ENCODE data around the gene COL1A1. TPM values are rescaled to one million over a fixed set of nuclear protein-coding genes. Genes with fewer than 3 reads are reported as not detected.

COL1A1 gene
- total and polyA plus RNA-seq, 2 of the 13 experiments (the other 11 are each of a cell fraction or from before 2014, with no cell fraction given) = 0.05 TPM; not detected in 1

- no peak for TF ChIP-seq ZNF839 (CRISPR knock-in tag; IDR thresholded peaks at IDR 0.05; ENCODE audit: borderline replicate concordance)
- no peak for TF ChIP-seq KDM6A (CRISPR knock-in tag; IDR thresholded peaks at IDR 0.05; ENCODE audit: low read depth)
- peak; percentile 73 for TF ChIP-seq CREB3 (CRISPR knock-in tag; IDR thresholded peaks at IDR 0.05)
- no peak for TF ChIP-seq ZNF549 (CRISPR knock-in tag; IDR thresholded peaks at IDR 0.05)
- TF ChIP-seq ZNF556 (CRISPR knock-in tag; IDR thresholded peaks at IDR 0.05; ENCODE audit: borderline replicate concordance) = peak; percentile 39; the same call in 1 of the 2 replicates
- peak; percentile 64; the same call in 1 of the 2 replicates for TF ChIP-seq PRMT3 (CRISPR knock-in tag; IDR thresholded peaks at IDR 0.05; ENCODE audit: borderline replicate concordance, low read depth)
- TF ChIP-seq HNRNPL (IDR thresholded peaks at IDR 0.05; ENCODE audit: low read depth, low read length) = peak; percentile 23; the same call in 1 of the 2 replicates
- no peak for TF ChIP-seq PHB2 (IDR thresholded peaks at IDR 0.05; ENCODE audit: partially characterized antibody)
- no peak for TF ChIP-seq ZNF205 (CRISPR knock-in tag; IDR thresholded peaks at IDR 0.05)
- TF ChIP-seq, protein P1, sequence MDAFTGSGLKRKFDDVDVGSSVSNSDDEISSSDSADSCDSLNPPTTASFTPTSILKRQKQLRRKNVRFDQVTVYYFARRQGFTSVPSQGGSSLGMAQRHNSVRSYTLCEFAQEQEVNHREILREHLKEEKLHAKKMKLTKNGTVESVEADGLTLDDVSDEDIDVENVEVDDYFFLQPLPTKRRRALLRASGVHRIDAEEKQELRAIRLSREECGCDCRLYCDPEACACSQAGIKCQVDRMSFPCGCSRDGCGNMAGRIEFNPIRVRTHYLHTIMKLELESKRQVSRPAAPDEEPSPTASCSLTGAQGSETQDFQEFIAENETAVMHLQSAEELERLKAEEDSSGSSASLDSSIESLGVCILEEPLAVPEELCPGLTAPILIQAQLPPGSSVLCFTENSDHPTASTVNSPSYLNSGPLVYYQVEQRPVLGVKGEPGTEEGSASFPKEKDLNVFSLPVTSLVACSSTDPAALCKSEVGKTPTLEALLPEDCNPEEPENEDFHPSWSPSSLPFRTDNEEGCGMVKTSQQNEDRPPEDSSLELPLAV (CRISPR knock-in tag; conservative IDR thresholded peaks at IDR 0.05; ENCODE audit: low read depth) = no peak
- peak; percentile 78 for TF ChIP-seq RNF2 (conservative IDR thresholded peaks at IDR 0.05; ENCODE audit: low read depth)
- no peak for TF ChIP-seq ARID2 (CRISPR knock-in tag; IDR thresholded peaks at IDR 0.05; ENCODE audit: borderline replicate concordance)
- 0 out of 2 replicates have a peak, but pooled peaks have one; percentile 57 for TF ChIP-seq ZNF451 (CRISPR knock-in tag; IDR thresholded peaks at IDR 0.05)
- no peak; the same call in 1 of the 2 replicates for TF ChIP-seq SOX5 (CRISPR knock-in tag; IDR thresholded peaks at IDR 0.05; ENCODE audit: borderline replicate concordance)
- TF ChIP-seq MAFG (CRISPR knock-in tag; IDR thresholded peaks at IDR 0.05) = no peak
- TF ChIP-seq, protein P2, sequence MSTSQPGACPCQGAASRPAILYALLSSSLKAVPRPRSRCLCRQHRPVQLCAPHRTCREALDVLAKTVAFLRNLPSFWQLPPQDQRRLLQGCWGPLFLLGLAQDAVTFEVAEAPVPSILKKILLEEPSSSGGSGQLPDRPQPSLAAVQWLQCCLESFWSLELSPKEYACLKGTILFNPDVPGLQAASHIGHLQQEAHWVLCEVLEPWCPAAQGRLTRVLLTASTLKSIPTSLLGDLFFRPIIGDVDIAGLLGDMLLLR (CRISPR knock-in tag; IDR thresholded peaks at IDR 0.05) = peak; percentile 79
- no peak for TF ChIP-seq ZNF503 (CRISPR knock-in tag; IDR thresholded peaks at IDR 0.05)
- TF ChIP-seq NAIF1 (CRISPR knock-in tag; IDR thresholded peaks at IDR 0.05; ENCODE audit: borderline replicate concordance) = no peak
- no peak for TF ChIP-seq HNF1B (CRISPR knock-in tag; IDR thresholded peaks at IDR 0.05)
- TF ChIP-seq, protein P3, sequence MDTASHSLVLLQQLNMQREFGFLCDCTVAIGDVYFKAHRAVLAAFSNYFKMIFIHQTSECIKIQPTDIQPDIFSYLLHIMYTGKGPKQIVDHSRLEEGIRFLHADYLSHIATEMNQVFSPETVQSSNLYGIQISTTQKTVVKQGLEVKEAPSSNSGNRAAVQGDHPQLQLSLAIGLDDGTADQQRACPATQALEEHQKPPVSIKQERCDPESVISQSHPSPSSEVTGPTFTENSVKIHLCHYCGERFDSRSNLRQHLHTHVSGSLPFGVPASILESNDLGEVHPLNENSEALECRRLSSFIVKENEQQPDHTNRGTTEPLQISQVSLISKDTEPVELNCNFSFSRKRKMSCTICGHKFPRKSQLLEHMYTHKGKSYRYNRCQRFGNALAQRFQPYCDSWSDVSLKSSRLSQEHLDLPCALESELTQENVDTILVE (CRISPR knock-in tag; IDR thresholded peaks at IDR 0.05) = peak; percentile 23; the same call in 1 of the 2 replicates
- peak; percentile 75 for TF ChIP-seq RAD21 (CRISPR knock-in tag; IDR thresholded peaks at IDR 0.05)
Measured at GRCh38 chr17:50149417-50150353, 51.7 kb downstream of the COL1A1 start (continued).
